NT2/D1 (cell line): Measurements from ENCODE around the gene DNAJC5G.
A peak's percentile ranks its signal among the peaks of the same experiment; 100 is the strongest.
"Not testable (repeated sequence)": the region's sequence is repeated elsewhere in the genome, so short reads cannot be mapped to it uniquely, and the experiment has no call there.

Experiments used
- DNase-seq: peaks from one replicate; pipeline ENCODE4 v3.0.0-alpha.2; 2011; ENCODE audit warnings: low read depth, low spot score
- H3K27me3 ChIP-seq: 2 replicates; pipeline ENCODE4 v1.6.0; 2011; ENCODE audit warnings: mild to moderate bottlenecking; ENCODE audit not compliant: insufficient read length, insufficient read depth
- H3K36me3 ChIP-seq: 2 replicates; pipeline ENCODE4 v1.6.1; 2011; ENCODE audit warnings: mild to moderate bottlenecking, low read length, mixed read lengths; ENCODE audit not compliant: insufficient read depth, insufficient read length
- H3K4me1 ChIP-seq: 2 replicates; pipeline ENCODE4 v1.5.1; 2011; ENCODE audit not compliant: insufficient read depth, insufficient read length
- H3K4me3 ChIP-seq: 2 replicates; pipeline ENCODE4 v1.5.1; 2011; ENCODE audit warnings: low read depth; ENCODE audit not compliant: insufficient read length
- H3K9ac ChIP-seq: 2 replicates; pipeline ENCODE4 v1.6.0; 2011; ENCODE audit warnings: low read depth; ENCODE audit not compliant: insufficient read length
- H3K9me3 ChIP-seq: 2 replicates; pipeline ENCODE4 v1.5.1; 2011; ENCODE audit warnings: mild to moderate bottlenecking, low read length; ENCODE audit not compliant: insufficient read depth
- SUZ12 ChIP-seq: IDR thresholded peaks from 2 replicates; pipeline ENCODE4 v1.6.1; 2011; ENCODE audit not compliant: insufficient read length, insufficient read depth; ENCODE audit errors: extremely low read depth
- YY1 ChIP-seq: IDR thresholded peaks from 2 replicates; pipeline ENCODE4 v1.6.1; 2011; ENCODE audit not compliant: insufficient read length, insufficient read depth
- ZNF274 ChIP-seq: IDR thresholded peaks from 2 replicates; pipeline ENCODE4 v1.6.1; 2011; ENCODE audit warnings: mild to moderate bottlenecking, low read depth, low read length

DNAJC5G gene

DNA sequence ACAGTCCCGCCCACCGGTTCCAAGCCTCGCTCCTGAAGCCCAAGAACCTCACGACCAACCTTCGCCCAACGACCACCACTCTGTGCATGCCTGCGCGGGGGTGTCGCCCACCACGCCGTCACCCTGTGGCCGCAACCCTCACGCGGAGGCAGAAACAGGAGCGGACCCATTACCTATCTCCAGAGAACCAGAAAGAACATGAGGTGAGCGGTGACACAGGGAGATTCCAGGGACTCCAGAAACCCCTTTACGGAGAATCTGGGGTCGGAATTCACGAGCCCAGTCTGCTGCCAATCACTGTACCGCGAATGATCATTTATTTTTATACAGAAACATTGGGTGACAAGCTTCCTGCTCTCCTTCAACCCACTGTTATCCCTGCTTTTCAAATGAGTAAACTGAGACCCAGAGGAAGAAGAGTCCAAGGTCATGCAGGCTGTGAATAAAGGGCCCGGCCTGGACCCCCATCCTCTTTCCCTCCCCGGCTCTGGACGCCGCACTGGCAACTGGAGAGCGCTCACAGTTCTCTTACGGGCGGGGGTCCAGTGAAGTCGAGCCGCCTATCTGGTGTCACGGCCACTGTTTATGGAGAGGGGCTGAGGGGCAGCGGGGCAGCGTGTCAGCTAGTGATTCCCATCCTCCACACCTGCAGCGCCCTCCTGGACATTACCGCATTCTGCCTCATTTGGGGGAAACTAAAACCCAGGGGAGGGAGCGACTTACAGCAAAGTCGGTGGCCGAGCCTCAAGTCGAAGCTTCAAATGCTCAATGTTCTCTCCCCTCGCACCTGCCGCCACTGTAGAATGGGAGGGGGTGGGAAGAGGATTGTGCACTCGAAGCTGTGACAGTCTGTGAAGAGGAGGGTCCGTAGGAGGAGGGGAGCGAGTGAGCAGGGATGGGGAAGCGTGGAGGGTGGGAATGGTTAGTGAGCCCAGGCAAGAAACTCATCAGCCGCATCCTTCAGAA lies 11.7 kb upstream of the DNAJC5G start:
- peak overlapping the region; percentile 32 for H3K4me3 ChIP-seq
- H3K36me3 ChIP-seq: no peaks in the 10 kb centered on the region
- peak overlapping the region; percentile 42 for H3K9ac ChIP-seq
- TF ChIP-seq ZNF274 (no peak), SUZ12 (peak; percentile 62)
- peaks cover 4% of the 10 kb centered on the region; the same call in 1 of the 2 replicates for H3K9me3 ChIP-seq
- H3K4me1 ChIP-seq: peaks cover 3% of the 10 kb centered on the region
- H3K27me3 ChIP-seq: peaks cover 79% of the 10 kb centered on the region
- no peak for DNase-seq

DNA sequence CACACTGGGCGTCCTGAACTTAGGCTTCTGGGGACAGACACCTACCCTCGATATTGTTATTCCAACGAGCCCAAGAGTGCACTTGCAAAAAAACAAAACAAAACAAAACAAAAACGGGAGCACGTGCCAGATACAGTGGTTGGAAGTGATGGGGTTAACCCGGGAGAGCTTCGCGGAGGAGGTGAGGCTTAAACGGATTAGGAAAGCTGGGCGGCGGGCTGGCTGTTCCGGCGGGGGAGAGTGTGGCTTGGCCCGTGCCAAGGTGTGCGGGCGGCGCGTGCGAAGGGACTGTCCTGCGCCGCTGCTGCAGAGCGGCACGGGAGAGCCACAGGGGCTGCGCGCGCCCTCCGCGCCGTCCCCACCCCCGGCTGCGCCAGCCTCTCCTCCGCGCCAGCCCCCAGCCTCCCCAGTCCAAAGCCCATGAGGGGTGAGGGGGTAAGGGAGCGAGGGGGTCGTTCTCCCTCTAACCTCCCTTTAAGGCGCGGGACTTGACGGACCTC lies 10.9 kb upstream of the DNAJC5G start:
- TF ChIP-seq ZNF274 (no peak), YY1 (no peak), SUZ12 (peak; percentile 38)
- Histone ChIP-seq H3K4me1 (peaks cover 3% of the 10 kb centered on the region), H3K4me3 (peak overlapping the region; percentile 30), H3K9me3 (peaks cover 4% of the 10 kb centered on the region; the same call in 1 of the 2 replicates), H3K36me3 (no peaks in the 10 kb centered on the region), H3K27me3 (peaks cover 79% of the 10 kb centered on the region), H3K9ac (peak overlapping the region; percentile 51)
- no peak for DNase-seq

DNA sequence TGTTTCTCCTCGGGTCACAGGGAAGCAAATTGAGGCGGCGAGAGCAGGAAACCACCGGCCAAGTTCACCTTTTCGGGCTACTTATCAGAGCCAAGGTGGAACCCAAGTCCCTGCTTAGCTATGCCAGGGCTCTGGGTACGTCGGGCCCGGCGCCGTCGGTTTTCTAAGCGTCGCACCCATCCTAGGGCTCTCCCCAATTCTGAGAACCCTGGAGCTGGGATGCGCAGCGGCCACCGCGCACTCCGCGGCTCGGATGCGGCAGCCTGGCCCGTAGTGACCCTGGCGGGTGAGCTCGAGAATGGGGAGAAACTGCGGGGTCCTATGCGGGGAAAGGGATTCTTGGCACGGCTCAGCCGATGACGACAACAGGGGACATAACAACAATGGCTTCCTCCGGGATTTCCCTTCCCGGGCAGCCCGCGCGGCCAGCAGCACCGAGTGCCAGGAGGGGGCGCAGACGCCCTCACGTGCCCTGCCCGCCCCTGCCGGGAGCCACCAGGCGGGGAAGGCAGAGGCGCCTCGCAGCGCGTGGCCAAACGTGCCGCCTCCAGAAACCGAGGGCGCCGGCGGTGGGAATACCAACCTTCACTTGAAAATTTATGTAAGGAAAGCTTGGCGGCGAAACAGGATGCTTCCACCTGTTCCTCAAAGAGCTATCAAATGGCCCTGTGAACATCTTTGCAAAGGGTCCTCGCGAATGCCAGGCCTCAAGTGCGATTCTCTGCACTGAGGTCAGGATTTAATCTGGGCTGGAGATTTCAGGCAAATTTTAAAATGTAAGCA lies 10.3 kb upstream of the DNAJC5G start:
- Histone ChIP-seq H3K9me3 (peaks cover 4% of the 10 kb centered on the region; the same call in 1 of the 2 replicates), H3K9ac (peak overlapping the region; percentile 51), H3K4me3 (peak overlapping the region; percentile 30), H3K4me1 (peaks cover 3% of the 10 kb centered on the region), H3K36me3 (no peaks in the 10 kb centered on the region), H3K27me3 (peaks cover 73% of the 10 kb centered on the region)
- TF ChIP-seq SUZ12 (no peak), YY1 (no peak), ZNF274 (no peak)
- no peak for DNase-seq

DNA sequence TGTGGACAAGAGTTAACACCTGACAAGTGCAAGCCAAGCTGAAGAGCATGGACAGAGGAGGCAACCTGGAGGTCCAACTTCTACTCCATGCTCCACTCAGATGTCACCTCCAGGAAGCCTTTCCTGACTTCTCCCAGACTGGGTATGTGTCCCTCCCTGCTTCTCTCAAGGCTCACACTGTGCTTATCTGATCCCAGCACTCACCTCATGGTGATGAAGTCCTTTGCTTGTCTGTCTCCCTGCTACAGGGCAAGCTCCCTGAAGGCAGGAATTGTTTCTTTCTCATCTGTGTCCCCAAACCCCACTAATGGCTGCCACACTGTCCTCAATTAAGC lies 9.7 kb upstream of the DNAJC5G start:
- Histone ChIP-seq H3K4me1 (peaks cover 3% of the 10 kb centered on the region), H3K9me3 (peaks cover 4% of the 10 kb centered on the region; the same call in 1 of the 2 replicates), H3K9ac (no peak overlapping the region), H3K36me3 (no peaks in the 10 kb centered on the region), H3K27me3 (peaks cover 68% of the 10 kb centered on the region), H3K4me3 (no peak overlapping the region)
- no peak for DNase-seq
- TF ChIP-seq SUZ12: no peak
- no peak for TF ChIP-seq ZNF274
- no peak for TF ChIP-seq YY1

DNA sequence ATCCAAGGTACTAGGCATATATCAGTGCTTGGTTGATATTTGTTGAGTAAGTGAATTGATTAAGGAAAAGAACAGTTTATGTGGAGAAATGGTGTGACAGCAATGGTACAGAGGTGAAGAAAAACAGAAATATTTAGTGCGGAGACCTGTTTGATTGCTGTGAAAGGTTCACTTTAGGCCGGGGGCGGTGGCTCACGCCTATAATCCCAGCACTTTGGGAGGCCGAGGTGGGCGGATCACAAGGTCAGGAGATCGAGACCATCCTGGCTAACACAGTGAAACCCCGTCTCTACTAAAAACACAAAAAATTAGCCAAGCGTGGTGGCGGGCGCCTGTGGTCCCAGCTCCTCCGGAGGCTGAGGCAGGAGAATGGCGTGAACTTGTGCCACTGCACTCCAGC lies 6.9 kb upstream of the DNAJC5G start:
- H3K9ac ChIP-seq, H3K9me3 ChIP-seq, H3K4me3 ChIP-seq, H3K4me1 ChIP-seq, DNase-seq, H3K36me3 ChIP-seq: not testable (repeated sequence)
- peaks cover 40% of the 10 kb centered on the region for H3K27me3 ChIP-seq

DNA sequence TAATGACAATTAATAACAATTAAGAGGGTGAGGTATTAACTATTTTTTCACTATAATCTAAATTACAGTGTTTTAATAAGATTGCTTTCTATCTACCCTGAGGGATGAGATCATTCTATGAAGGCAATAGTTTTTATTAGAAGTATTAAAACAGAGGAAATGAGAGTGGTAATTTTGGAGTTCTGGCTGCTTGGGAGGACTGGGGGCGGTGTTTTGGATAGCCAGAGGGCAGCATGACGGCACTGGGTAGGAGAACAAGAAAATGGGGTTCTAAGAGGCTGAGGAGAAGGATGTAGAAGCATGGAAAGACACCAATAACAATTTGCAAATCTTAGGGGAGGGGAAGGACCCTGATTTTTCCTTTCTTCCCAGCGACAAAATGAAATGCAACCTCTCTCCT lies 5.1 kb upstream of the DNAJC5G start:
- Histone ChIP-seq H3K4me3 (no peak overlapping the region), H3K9ac (no peak overlapping the region), H3K9me3 (peaks cover 4% of the 10 kb centered on the region; the same call in 1 of the 2 replicates), H3K36me3 (no peaks in the 10 kb centered on the region), H3K4me1 (peaks cover 2% of the 10 kb centered on the region), H3K27me3 (peaks cover 21% of the 10 kb centered on the region)
- TF ChIP-seq YY1 (no peak), SUZ12 (no peak), ZNF274 (no peak)
- DNase-seq: no peak

DNA sequence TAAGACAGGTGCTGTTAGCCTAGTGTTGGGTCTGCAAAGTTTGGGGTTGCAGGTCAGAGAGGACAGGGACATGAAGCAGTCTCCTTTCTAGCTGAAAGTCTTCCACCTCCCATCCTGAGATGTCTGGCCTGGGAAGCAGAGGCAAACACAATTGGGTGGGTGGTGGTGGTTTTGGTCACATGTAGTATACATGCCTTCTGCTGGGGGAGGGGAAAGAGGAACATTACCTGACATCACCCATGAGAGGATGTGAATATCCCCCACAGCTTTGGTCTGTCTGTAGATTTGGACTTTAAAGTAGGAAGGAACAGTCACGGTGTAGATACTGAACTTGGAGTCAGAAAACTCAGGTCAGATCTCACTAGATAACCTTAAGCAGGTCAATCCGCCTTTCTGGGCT lies 4.6 kb upstream of the DNAJC5G start:
- Histone ChIP-seq H3K9me3 (peaks cover 2% of the 10 kb centered on the region; the same call in 1 of the 2 replicates), H3K27me3 (peaks cover 16% of the 10 kb centered on the region), H3K4me3 (no peak overlapping the region), H3K36me3 (no peaks in the 10 kb centered on the region), H3K9ac (no peak overlapping the region), H3K4me1 (peaks cover 3% of the 10 kb centered on the region)
- TF ChIP-seq ZNF274 (no peak), SUZ12 (no peak), YY1 (no peak)
- no peak for DNase-seq
